CD14-positive monocyte (primary cell): ENCODE data around the gene COL21A1. TPM values are rescaled to one million over a fixed set of nuclear protein-coding genes. Genes with fewer than 3 reads are reported as not detected.

Experiments used
- DNase-seq, 3 donors: peaks; one replicate each; pipeline ENCODE4 v3.0.0-alpha.2; 2011 to 2022
- H2AFZ ChIP-seq: 2 replicates; pipeline ENCODE4 v1.6.0; 2012; ENCODE audit warnings: mild to moderate bottlenecking, low read depth, low read length, inconsistent platforms; ENCODE audit not compliant: insufficient read depth, poor library complexity, severe bottlenecking
- H3K27ac ChIP-seq, 2 donors: 1 replicate in 1 of 2; 2 replicates in 1 of 2; pipeline ENCODE4 v1.5.1; 2012 to 2013; ENCODE audit warnings: low read length in 2 of 2, control low read depth in 1 of 2, inconsistent platforms in 1 of 2, low read depth in 1 of 2, mild to moderate bottlenecking in 1 of 2
- H3K27me3 ChIP-seq, 2 donors: one replicate each; pipeline versions ENCODE4 v1.6.0 to v1.6.1; 2011 to 2013; ENCODE audit warnings: low read length in 2 of 2; ENCODE audit not compliant: control insufficient read depth in 2 of 2, insufficient read depth in 2 of 2
- H3K36me3 ChIP-seq, 2 donors: replicated peaks in 1 of 2; 1 replicate in 1 of 2; 2 replicates in 1 of 2; pipeline versions ENCODE4 v1.5.1 to v1.6.1; 2012 to 2013; ENCODE audit warnings: low read length in 2 of 2, control low read depth in 1 of 2, inconsistent platforms in 1 of 2, mild to moderate bottlenecking in 1 of 2; ENCODE audit not compliant: insufficient read depth in 2 of 2, control insufficient read depth in 1 of 2
- H3K4me1 ChIP-seq, 2 donors: 1 replicate in 1 of 2; 2 replicates in 1 of 2; pipeline versions ENCODE4 v1.5.1 to v1.6.1; 2012 to 2013; ENCODE audit warnings: low read length in 2 of 2, control low read depth in 1 of 2, inconsistent platforms in 1 of 2, mild to moderate bottlenecking in 1 of 2, moderate library complexity in 1 of 2; ENCODE audit not compliant: insufficient read depth in 2 of 2, control insufficient read depth in 1 of 2
- H3K4me2 ChIP-seq: replicated peaks from 2 replicates; pipeline ENCODE3; 2012; ENCODE audit warnings: low read length, moderate library complexity, mild to moderate bottlenecking; ENCODE audit not compliant: poor library complexity, severe bottlenecking; ENCODE audit errors: extremely low read depth
- H3K4me3 ChIP-seq, 3 experiments: fragments of 200-600 bp in 1 of 3; sonication (generic) in 1 of 3; replicated peaks in 1 of 3; 1 replicate in 2 of 3; 2 replicates in 1 of 3; pipeline ENCODE4 v1.5.1; 2011 to 2013; ENCODE audit warnings: low read length in 3 of 3, mild to moderate bottlenecking in 3 of 3, control low read depth in 2 of 3, low read depth in 2 of 3, inconsistent platforms in 1 of 3, moderate library complexity in 1 of 3
- H3K79me2 ChIP-seq: 2 replicates; pipeline ENCODE4 v1.6.0; 2012; ENCODE audit warnings: mild to moderate bottlenecking, control low read depth, inconsistent platforms, low read length, moderate library complexity; ENCODE audit not compliant: insufficient read depth
- H3K9ac ChIP-seq: 2 replicates; pipeline ENCODE4 v1.6.0; 2017; ENCODE audit warnings: low read length, mild to moderate bottlenecking; ENCODE audit not compliant: insufficient read depth, poor library complexity, severe bottlenecking
- H3K9me3 ChIP-seq, 2 donors: replicated peaks in 1 of 2; 1 replicate in 1 of 2; 2 replicates in 1 of 2; pipeline versions ENCODE4 v1.5.1 to v1.6.1; 2012 to 2013; ENCODE audit warnings: low read length in 2 of 2, control low read depth in 1 of 2; ENCODE audit not compliant: control insufficient read depth in 1 of 2, insufficient read depth in 1 of 2
- H4K20me1 ChIP-seq: 2 replicates; pipeline ENCODE4 v1.6.0; 2012; ENCODE audit warnings: mild to moderate bottlenecking, low read length, control low read depth, moderate library complexity; ENCODE audit not compliant: insufficient read depth
- H3K27ac Mint-ChIP-seq, 7 donors: one replicate each; pipeline ENCODE4 v1.8.0; 2020; ENCODE audit warnings: mild to moderate bottlenecking in 7 of 7, mixed read lengths in 7 of 7, moderate library complexity in 6 of 7, inconsistent platforms in 2 of 7
- H3K27me3 Mint-ChIP-seq, 3 donors: one replicate each; pipeline ENCODE4 v1.8.0; 2021 to 2022; ENCODE audit warnings: low read depth in 3 of 3, mild to moderate bottlenecking in 3 of 3, mixed read lengths in 3 of 3, moderate library complexity in 3 of 3, inconsistent platforms in 1 of 3
- H3K36me3 Mint-ChIP-seq, 2 donors: one replicate each; pipeline ENCODE4 v1.8.0; 2020; ENCODE audit warnings: mixed read lengths in 2 of 2, inconsistent platforms in 1 of 2, mild to moderate bottlenecking in 1 of 2
- H3K4me1 Mint-ChIP-seq: one replicate; pipeline ENCODE4 v1.8.0; 2020; ENCODE audit warnings: mild to moderate bottlenecking, mixed read lengths
- H3K4me3 Mint-ChIP-seq, 2 donors: one replicate each; pipeline ENCODE4 v1.8.0; 2020; ENCODE audit warnings: mild to moderate bottlenecking in 2 of 2, mixed read lengths in 2 of 2, moderate library complexity in 1 of 2
- H3K9me3 Mint-ChIP-seq, 7 donors: one replicate each; pipeline ENCODE4 v1.8.0; 2020 to 2022; ENCODE audit warnings: mixed read lengths in 7 of 7, mild to moderate bottlenecking in 6 of 7, moderate library complexity in 6 of 7, inconsistent platforms in 2 of 7
- CTCF ChIP-seq: fragments of 200-600 bp; IDR thresholded peaks from one replicate; pipeline ENCODE4 v1.8.0; 2022; ENCODE audit warnings: antibody characterized with exemption, mild to moderate bottlenecking
- WGBS: methylation state at CpG from one replicate; pipeline ENCODE4 v1.1.5; 2013; ENCODE audit warnings: missing lambda C conversion rate; ENCODE audit not compliant: insufficient coverage; 5-methylcytosine and 5-hydroxymethylcytosine counted together
- intact Hi-C, 2 donors: fragments of 100-400 bp; cut with micrococcal nuclease; formaldehyde crosslinking; loops; one replicate each; pipeline versions ENCODE4 v1.15.0 to v1.15.1; 2023
- polyA plus RNA-seq, 3 donors: library from polyadenylated mRNA; depleted of rRNA in 1 of 3; unstranded in 2 of 3; stranded (reverse) in 1 of 3; fragments of 300-500 nt in 2 of 3; fragments of >200 nt in 1 of 3; fragmentation: Illumina TruSeq in 2 of 3; gene quantifications; 1 replicate in 2 of 3; 2 replicates in 1 of 3; pipeline ENCODE4 v1.2.3, GENCODE V29; 2012 to 2021

COL21A1 gene
- polyA plus RNA-seq, 3 donors, result 0.03 TPM; not detected in 2

GRCh38 chr6:56289721-56290120, 42.3 kb upstream of the COL21A1 start:
- 36% methylated on average over 4 of the region's 6 CpGs for WGBS
- Histone ChIP-seq H3K79me2 (no peaks in the 10 kb centered on the region), H3K9ac (no peak overlapping the region), H3K4me3 (no peak overlapping the region), H3K4me1 (no peaks in the 10 kb centered on the region), H3K9me3 (no peaks in the 10 kb centered on the region), H3K27ac (no peak overlapping the region), H3K27me3 (no peaks in the 10 kb centered on the region), H3K36me3 (no peaks in the 10 kb centered on the region), H4K20me1 (no peaks in the 10 kb centered on the region), H3K4me2 (no peak overlapping the region), H2AFZ (no peak overlapping the region)
- no peaks in the 10 kb centered on the region for H3K36me3 Mint-ChIP-seq
- no peak overlapping the region for H3K4me3 Mint-ChIP-seq
- peaks cover 0 to 5% (median 0%) of the 10 kb centered on the region in 3 donors for H3K27me3 Mint-ChIP-seq
- DNase-seq, result no peak
- no peak for TF ChIP-seq CTCF
- intact Hi-C loops, result loop anchor here (2.0 to 5.0 kb wide), 2 partner anchors 307 to 309 kb away; no protein-coding TSS in a partner anchor
- H3K4me1 Mint-ChIP-seq, result peaks cover 5% of the 10 kb centered on the region
- H3K9me3 Mint-ChIP-seq, result peaks cover 0 to 4% (median 0%) of the 10 kb centered on the region in 7 donors
- H3K27ac Mint-ChIP-seq, result no peak overlapping the region

- no peak for DNase-seq
Measured at GRCh38 chr6:56288347-56288746, 41.0 kb upstream of the COL21A1 start.

More at GRCh38 chr6:56288347-56288746, 41.0 kb upstream of the COL21A1 start:
- H3K9me3 ChIP-seq, result no peaks in the 10 kb centered on the region
- Mint-ChIP-seq H3K9me3 (peaks cover 0 to 4% (median 0%) of the 10 kb centered on the region in 7 donors), H3K4me3 (no peak overlapping the region), H3K4me1 (peaks cover 5% of the 10 kb centered on the region), H3K27me3 (peaks cover 0 to 5% (median 0%) of the 10 kb centered on the region in 3 donors), H3K36me3 (no peaks in the 10 kb centered on the region), H3K27ac (no peak overlapping the region)
- no peaks in the 10 kb centered on the region for H3K36me3 ChIP-seq
- H3K79me2 ChIP-seq, result no peaks in the 10 kb centered on the region
- H3K4me1 ChIP-seq, result no peaks in the 10 kb centered on the region
- H3K4me3 ChIP-seq, result no peak overlapping the region
- intact Hi-C loops, result no loop called here
- no peak overlapping the region for H2AFZ ChIP-seq
- H3K9ac ChIP-seq, result no peak overlapping the region
- H3K27me3 ChIP-seq, result no peaks in the 10 kb centered on the region
- H3K4me2 ChIP-seq, result no peak overlapping the region
- TF ChIP-seq CTCF, result no peak
- no peaks in the 10 kb centered on the region for H4K20me1 ChIP-seq
- no peak overlapping the region for H3K27ac ChIP-seq
- WGBS, result 100% methylated on average over 1 of the region's 2 CpGs
